ENCODE results near the gene CPZ. TPM values are rescaled to one million over a fixed set of nuclear protein-coding genes. Genes with fewer than 3 reads are reported as not detected.
A peak's percentile ranks its signal among the peaks of the same experiment; 100 is the strongest.
"Not testable (repeated sequence)": the region's sequence is repeated elsewhere in the genome, so short reads cannot be mapped to it uniquely, and the experiment has no call there.

The CPZ gene
- total and polyA plus RNA-seq, 10 donors: 0.11 to 8.5 (median 0.93) TPM; not detected in 1

- Histone ChIP-seq H3K4me3 (no peak overlapping the region), H3K9me3 (peaks cover 0 to 16% (median 6%) of the 10 kb centered on the region in 8 donors), H3K36me3 (no peaks in the 10 kb centered on the region), H3K27me3 (replicated peaks in 1 of 7) (peaks cover 0 to 38% (median 0%) of the 10 kb centered on the region in 7 donors), H3K4me1 (no peaks in the 10 kb centered on the region), H3K27ac (no peak overlapping the region)
- WGBS, 5 donors: 65 to 80% (median 75%) methylated on average over 10 to 25 of the region's 25 CpGs
- intact Hi-C loops (cut with DNase I; ENCODE audit: low total_unique reads): no loop called here
- peak; percentile 40 for DNase-seq
- no peak for TF ChIP-seq POLR2A (IDR thresholded peaks at IDR 0.05)
- no peak for TF ChIP-seq POLR2AphosphoS5 (IDR thresholded peaks at IDR 0.05)
- no peak for TF ChIP-seq CTCF (IDR thresholded peaks at IDR 0.05 in 8 of 11, conservative IDR thresholded peaks at IDR 0.05 in 3 of 11)
Observed at GRCh38 chr4:8652181-8653078, 59.9 kb downstream of the CPZ start.

- peak; percentile 62 for DNase-seq
- no peaks in the 10 kb centered on the region for H3K36me3 ChIP-seq
- H3K9me3 ChIP-seq: peaks cover 0 to 16% (median 6%) of the 10 kb centered on the region in 8 donors
- TF ChIP-seq POLR2A (IDR thresholded peaks at IDR 0.05): no peak
- TF ChIP-seq POLR2AphosphoS5 (IDR thresholded peaks at IDR 0.05): no peak
- TF ChIP-seq CTCF (IDR thresholded peaks at IDR 0.05 in 8 of 11, conservative IDR thresholded peaks at IDR 0.05 in 3 of 11): no peak
- intact Hi-C loops (cut with DNase I; ENCODE audit: low total_unique reads): no loop called here
- no peak overlapping the region for H3K4me3 ChIP-seq
- H3K27me3 ChIP-seq (replicated peaks in 1 of 7): peaks cover 0 to 38% (median 0%) of the 10 kb centered on the region in 7 donors
- WGBS, 5 donors: 69 to 86% (median 80%) methylated on average over 12 to 22 of the region's 22 CpGs
- no peak overlapping the region for H3K27ac ChIP-seq
- H3K4me1 ChIP-seq: no peaks in the 10 kb centered on the region
Observed at GRCh38 chr4:8653326-8654000, 60.9 kb downstream of the CPZ start.

GRCh38 chr4:8654139-8654538 lies 61.6 kb downstream of the CPZ start:
- Histone ChIP-seq H3K9me3 (peaks cover 0 to 16% (median 6%) of the 10 kb centered on the region in 8 donors), H3K27me3 (replicated peaks in 1 of 7) (peaks cover 0 to 33% (median 0%) of the 10 kb centered on the region in 7 donors)
- 86 to 93% (median 92%) methylated on average over 5 of the region's 5 CpGs for WGBS, 5 donors
- H3K4me3 ChIP-seq; DNase-seq; H3K27ac ChIP-seq; H3K36me3 ChIP-seq; intact Hi-C loops (cut with DNase I; ENCODE audit: low total_unique reads); H3K4me1 ChIP-seq: not testable (repeated sequence)

- Histone ChIP-seq H3K36me3 (no peaks in the 10 kb centered on the region), H3K9me3 (peaks cover 0 to 16% (median 6%) of the 10 kb centered on the region in 8 donors), H3K27me3 (replicated peaks in 1 of 7) (peaks cover 0 to 33% (median 0%) of the 10 kb centered on the region in 7 donors), H3K27ac (no peak overlapping the region), H3K4me1 (no peaks in the 10 kb centered on the region), H3K4me3 (no peak overlapping the region)
- no peak for TF ChIP-seq POLR2A (IDR thresholded peaks at IDR 0.05)
- TF ChIP-seq CTCF (IDR thresholded peaks at IDR 0.05 in 8 of 11, conservative IDR thresholded peaks at IDR 0.05 in 3 of 11): no peak
- no peak for TF ChIP-seq POLR2AphosphoS5 (IDR thresholded peaks at IDR 0.05)
- WGBS, 5 donors: 82 to 84% (median 83%) methylated on average over 23 to 25 of the region's 25 CpGs
- DNase-seq: no peak
- intact Hi-C loops (cut with DNase I; ENCODE audit: low total_unique reads): no loop called here
Observed at GRCh38 chr4:8655411-8656184, 63.0 kb downstream of the CPZ start.
